H1 (cell line): ENCODE measurements around the gene SNED1. TPM values are rescaled to one million over a fixed set of nuclear protein-coding genes. Genes with fewer than 3 reads are reported as not detected.

Experiments used
- CTCF ChIA-PET: fragments of 300-600 bp; sonication (Branson Sonifier 250); formaldehyde crosslinking; loops from one replicate; lab custom pipeline; 2021; ENCODE audit not compliant: partially characterized antibody; lab: Charles Lee
- POLR2A ChIA-PET: fragments of 300-600 bp; sonication (Branson Sonifier 250); formaldehyde crosslinking; loops from one replicate; lab custom pipeline; 2021; ENCODE audit warnings: inconsistent platforms; ENCODE audit not compliant: partially characterized antibody; lab: Charles Lee
- DNase-seq, 2 experiments: peaks; one replicate each; pipeline versions ENCODE4 v3.0.0 to v3.0.0-alpha.2; 2010 to 2022; ENCODE audit warnings: low spot score in 2 of 2, low read depth in 1 of 2, mixed read lengths in 1 of 2
- FAIRE-seq: peaks from 2 replicates; lab custom pipeline; 2011; peaks lifted over from hg19 to GRCh38; lab: Jason Lieb, UNC
- H2AFZ ChIP-seq: 2 replicates; pipeline ENCODE4 v1.8.1; 2012; ENCODE audit warnings: low read length, inconsistent platforms
- H2AK5ac ChIP-seq: 2 replicates; pipeline ENCODE4 v1.6.1; 2013; ENCODE audit warnings: low read depth, low read length
- H2BK120ac ChIP-seq: replicated peaks from 2 replicates; pipeline ENCODE3; 2013; ENCODE audit warnings: low read depth, low read length, inconsistent platforms
- H2BK12ac ChIP-seq: 2 replicates; pipeline ENCODE4 v1.6.1; 2013; ENCODE audit warnings: low read depth, low read length
- H2BK15ac ChIP-seq: 2 replicates; pipeline ENCODE4 v1.6.1; 2013; ENCODE audit warnings: low read length
- H2BK20ac ChIP-seq: 2 replicates; pipeline ENCODE4 v1.6.1; 2013; ENCODE audit warnings: low read length
- H2BK5ac ChIP-seq: 2 replicates; pipeline ENCODE4 v1.6.1; 2013; ENCODE audit warnings: low read depth, low read length
- H3K14ac ChIP-seq: 2 replicates; pipeline ENCODE4 v1.6.1; 2013; ENCODE audit warnings: inconsistent platforms; ENCODE audit not compliant: insufficient read length
- H3K18ac ChIP-seq: 2 replicates; pipeline ENCODE4 v1.6.1; 2013; ENCODE audit warnings: low read length; ENCODE audit errors: extremely low read depth
- H3K23ac ChIP-seq: 2 replicates; pipeline ENCODE4 v1.6.1; 2013; ENCODE audit warnings: inconsistent platforms; ENCODE audit not compliant: insufficient read length
- H3K23me2 ChIP-seq: 2 replicates; pipeline ENCODE4 v1.6.1; 2013; ENCODE audit warnings: low read depth, low read length
- H3K27ac ChIP-seq: 2 replicates; pipeline ENCODE4 v1.6.1; 2011; ENCODE audit warnings: low read depth, low read length, inconsistent platforms
- H3K27me3 ChIP-seq, 4 experiments: replicated peaks in 1 of 4; 1 replicate in 1 of 4; 2 replicates in 3 of 4; pipeline versions ENCODE4 v1.6.1 to v1.8.1; 2011 to 2013; ENCODE audit warnings: low read length in 3 of 4, mild to moderate bottlenecking in 3 of 4, inconsistent platforms in 2 of 4, mixed read lengths in 2 of 4, moderate library complexity in 1 of 4; ENCODE audit not compliant: control insufficient read depth in 3 of 4, insufficient read depth in 3 of 4; ENCODE audit errors: extremely low read depth in 1 of 4
- H3K36me3 ChIP-seq, 4 experiments: 2 replicates each; pipeline versions ENCODE4 v1.6.1 to v1.8.1; 2011 to 2013; ENCODE audit warnings: mild to moderate bottlenecking in 4 of 4, low read length in 3 of 4, moderate library complexity in 2 of 4, control low read depth in 1 of 4, inconsistent platforms in 1 of 4; ENCODE audit not compliant: insufficient read depth in 4 of 4, control insufficient read depth in 2 of 4
- H3K4ac ChIP-seq: replicated peaks from 2 replicates; pipeline ENCODE3; 2013; ENCODE audit warnings: low read length, low read depth, mixed read lengths, inconsistent platforms; ENCODE audit not compliant: insufficient read length
- H3K4me1 ChIP-seq, 4 experiments: replicated peaks in 1 of 4; 1 replicate in 1 of 4; 2 replicates in 3 of 4; pipeline versions ENCODE4 v1.6.1 to v1.8.1; 2011 to 2013; ENCODE audit warnings: low read length in 3 of 4, inconsistent platforms in 2 of 4, mixed read lengths in 1 of 4; ENCODE audit not compliant: insufficient read depth in 4 of 4, control insufficient read depth in 3 of 4
- H3K4me2 ChIP-seq, 2 experiments: 2 replicates each; pipeline versions ENCODE4 v1.6.1 to v1.8.1; 2011 to 2013; ENCODE audit warnings: low read depth in 2 of 2, low read length in 2 of 2, control low read depth in 1 of 2, inconsistent platforms in 1 of 2, mild to moderate bottlenecking in 1 of 2; ENCODE audit not compliant: insufficient read depth in 1 of 2
- H3K4me3 ChIP-seq, 4 experiments: fragments of 200-600, 300-600 bp in 1 of 4; sonication (generic), shearing (Covaris generic), sonication (Bioruptor Twin) in 1 of 4; 2 replicates each; pipeline versions ENCODE4 v1.5.1 to v1.8.1; 2011 to 2016; ENCODE audit warnings: low read length in 4 of 4, low read depth in 3 of 4, control low read depth in 2 of 4, inconsistent platforms in 2 of 4, mild to moderate bottlenecking in 2 of 4, mixed read lengths in 1 of 4, moderate library complexity in 1 of 4; ENCODE audit not compliant: insufficient read depth in 2 of 4; ENCODE audit errors: extremely low read depth in 1 of 4
- H3K56ac ChIP-seq: replicated peaks from 2 replicates; pipeline ENCODE3; 2013; ENCODE audit warnings: low read depth, mild to moderate bottlenecking, mixed read lengths, low read length, inconsistent platforms; ENCODE audit not compliant: insufficient read length
- H3K79me1 ChIP-seq: 2 replicates; pipeline ENCODE4 v1.6.1; 2013; ENCODE audit warnings: low read depth, low read length, control low read depth
- H3K79me2 ChIP-seq, 2 experiments: 2 replicates each; pipeline versions ENCODE4 v1.6.1 to v1.8.1; 2012 to 2013; ENCODE audit warnings: low read length in 2 of 2, mild to moderate bottlenecking in 2 of 2, inconsistent platforms in 1 of 2; ENCODE audit not compliant: insufficient read depth in 2 of 2, control insufficient read depth in 1 of 2
- H3K9ac ChIP-seq, 4 experiments: replicated peaks in 1 of 4; 1 replicate in 1 of 4; 2 replicates in 3 of 4; pipeline versions ENCODE4 v1.6.1 to v1.8.1; 2011 to 2013; ENCODE audit warnings: low read depth in 3 of 4, low read length in 3 of 4, control low read depth in 2 of 4, mild to moderate bottlenecking in 2 of 4, moderate library complexity in 2 of 4, inconsistent platforms in 1 of 4; ENCODE audit errors: extremely low read depth in 1 of 4
- H3K9me3 ChIP-seq, 2 experiments: 2 replicates each; pipeline versions ENCODE4 v1.6.1 to v1.8.1; 2012 to 2013; ENCODE audit warnings: mild to moderate bottlenecking in 2 of 2, moderate library complexity in 2 of 2, control low read depth in 1 of 2, inconsistent platforms in 1 of 2, low read depth in 1 of 2, low read length in 1 of 2, mixed read lengths in 1 of 2; ENCODE audit not compliant: insufficient read depth in 2 of 2
- H4K20me1 ChIP-seq, 2 experiments: replicated peaks in 1 of 2; 2 replicates each; pipeline versions ENCODE3 to v1.8.1; 2011 to 2013; ENCODE audit warnings: inconsistent platforms in 2 of 2, low read length in 2 of 2, mild to moderate bottlenecking in 1 of 2; ENCODE audit not compliant: insufficient read depth in 2 of 2, control insufficient read depth in 1 of 2
- H4K5ac ChIP-seq: 2 replicates; pipeline ENCODE4 v1.6.1; 2013; ENCODE audit warnings: low read length, low read depth, mixed read lengths, inconsistent platforms; ENCODE audit not compliant: insufficient read length
- H4K8ac ChIP-seq: 2 replicates; pipeline ENCODE4 v1.8.0; 2013; ENCODE audit warnings: mild to moderate bottlenecking, moderate library complexity, low read length, inconsistent platforms; ENCODE audit not compliant: insufficient read depth; ENCODE audit errors: extremely low read depth
- H4K91ac ChIP-seq: replicated peaks from 2 replicates; pipeline ENCODE3; 2013; ENCODE audit warnings: low read length, mixed read lengths, inconsistent platforms; ENCODE audit not compliant: insufficient read length
- ASH2L ChIP-seq: fragments of 200-600, 300-600 bp; sonication (generic); IDR thresholded peaks from one replicate; pipeline ENCODE4 v1.7.1; 2017; ENCODE audit warnings: low read length
- CHD2 ChIP-seq: IDR thresholded peaks from 2 replicates; pipeline ENCODE4 v1.6.1; 2012; ENCODE audit warnings: low read length, improper control_type of control experiment
- HDAC6 ChIP-seq: IDR thresholded peaks from one replicate; pipeline ENCODE4 v1.7.1; 2012; ENCODE audit warnings: low read depth, mild to moderate bottlenecking, inconsistent platforms, low read length, moderate library complexity
- NANOG ChIP-seq: IDR thresholded peaks from 2 replicates; pipeline ENCODE4 v1.6.1; 2011; ENCODE audit warnings: low read length, low read depth, mild to moderate bottlenecking, inconsistent platforms; ENCODE audit not compliant: insufficient read depth, poor library complexity, severe bottlenecking
- RFX5 ChIP-seq: IDR thresholded peaks from 2 replicates; pipeline ENCODE4 v1.6.1; 2011; ENCODE audit warnings: low read depth, low read length, improper control_type of control experiment, borderline replicate concordance
- WGBS, 2 experiments: shearing (Covaris generic) in 1 of 2; methylation state at CpG; one replicate each; pipeline versions ENCODE4 v1.1.6 to v1.1.7; 2013 to 2015; ENCODE audit warnings: low lambda C conversion rate in 2 of 2, mixed read lengths in 2 of 2, inconsistent platforms in 1 of 2, low coverage in 1 of 2, missing lambda C conversion rate in 1 of 2; ENCODE audit not compliant: insufficient replicate concordance in 2 of 2, insufficient coverage in 1 of 2, insufficient read length in 1 of 2; ENCODE audit errors: extremely low coverage in 1 of 2, missing lambda C conversion rate in 1 of 2; 5-methylcytosine and 5-hydroxymethylcytosine counted together
- polyA plus RNA-seq, 7 experiments: library from polyadenylated mRNA; depleted of rRNA in 3 of 7; stranded (reverse) in 5 of 7; unstranded in 2 of 7; fragments of >200 nt in 5 of 7; fragments of 200-250 nt in 2 of 7; gene quantifications; 1 replicate in 5 of 7; 2 replicates in 1 of 7; 4 replicates in 1 of 7; pipeline versions ENCODE4 v1.2.1 to v1.2.3, GENCODE V29; 2011 to 2013; ENCODE audit warnings: missing spikeins in 2 of 7, mixed read lengths in 2 of 7
- total RNA-seq: library from RNA; stranded (reverse); fragmentation: NEBNext Ultra II Directional; extraction: Animal tissue kit (Norgen Biotek cat#: 25700); gene quantifications from 2 replicates; pipeline ENCODE4 v1.2.1, GENCODE V29; 2021
- TF ChIP-seq, protein P1 (sequence below): IDR thresholded peaks from 2 replicates; pipeline ENCODE4 v1.6.1; 2012; ENCODE audit warnings: inconsistent platforms

Gene SNED1
- total and polyA plus RNA-seq, 2 of the 8 experiments (the other 6 are each of a cell fraction or from before 2014, with no cell fraction given) = 1.9 TPM

DNA sequence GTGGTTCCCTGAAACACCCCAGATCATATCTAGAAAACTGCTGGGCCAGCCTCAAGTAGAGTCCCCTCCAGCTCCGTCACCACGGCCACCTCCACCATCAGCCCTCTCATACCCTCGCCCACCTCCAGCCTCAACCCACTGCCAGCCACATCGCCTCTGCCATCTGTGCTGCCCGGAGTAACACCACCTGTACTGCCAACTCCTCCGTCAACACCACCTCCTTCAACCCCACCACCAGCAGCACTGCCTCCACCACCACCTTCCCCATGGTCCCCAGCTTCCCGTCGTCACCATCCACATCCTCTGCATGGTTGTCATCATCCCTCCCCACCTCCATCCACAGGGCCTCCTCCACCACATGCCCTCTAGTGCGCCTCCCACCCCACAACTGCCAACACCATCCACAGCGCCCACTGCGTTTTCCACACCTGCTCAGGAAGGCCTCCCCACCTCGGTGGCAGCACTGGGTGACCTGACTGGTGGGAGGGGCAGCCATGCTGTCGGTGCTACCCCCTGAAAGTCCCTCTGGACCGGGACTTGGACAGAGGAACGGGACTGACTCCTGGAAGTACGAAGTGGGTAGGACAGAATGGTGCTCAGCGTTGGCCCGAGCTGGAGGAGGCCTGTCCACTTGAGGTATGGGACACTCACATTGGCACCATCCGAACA, 1.6 kb downstream of the SNED1 start:
- CTCF ChIA-PET = interaction anchor here (2.8 to 3.1 kb wide), 3 partner anchors 9 to 17 kb away, joined by 11 to 16 read pairs (median 14); no protein-coding TSS in a partner anchor
- 87% methylated on average over 19 of the region's 19 CpGs; no CpG with 5 or more reads in 1 of the 2 experiments for WGBS, 2 experiments
- no peaks in the 10 kb centered on the region for H3K36me3 ChIP-seq

More for the DNA sequence above, 1.6 kb downstream of the SNED1 start:
- Histone ChIP-seq H2BK15ac (peak overlapping the region; percentile 72; the same call in 1 of the 2 replicates), H2BK120ac (no peak overlapping the region), H2AFZ (no peak overlapping the region), H3K9me3 (peaks cover 9 to 11% of the 10 kb centered on the region in 2 experiments), H3K14ac (no peak overlapping the region), H3K18ac (no peak overlapping the region), H3K56ac (no peak overlapping the region), H2BK5ac (no peak overlapping the region), H3K79me1 (no peaks in the 10 kb centered on the region), H3K23me2 (peaks cover 4% of the 10 kb centered on the region; the same call in 1 of the 2 replicates), H3K27ac (no peak overlapping the region), H3K79me2 (no peaks in the 10 kb centered on the region), H2BK20ac (no peak overlapping the region), H3K4me2 (peak overlapping the region in 1 of 2 experiments; percentile 56; a peak in 2 of 4 replicates), H3K4ac (peak overlapping the region; percentile 91), H2BK12ac (peak overlapping the region; percentile 75; the same call in 1 of the 2 replicates), H3K4me3 (no peak overlapping the region), H4K91ac (no peak overlapping the region), H4K20me1 (peaks cover 0 to 7% of the 10 kb centered on the region in 2 experiments), H3K9ac (no peak overlapping the region), H2AK5ac (peak overlapping the region; percentile 75; the same call in 1 of the 2 replicates), H4K5ac (no peak overlapping the region), H3K23ac (no peak overlapping the region), H3K4me1 (peaks cover 0 to 6% (median 2%) of the 10 kb centered on the region in 4 experiments; a peak in 3 of 7 replicates), H4K8ac (no peak overlapping the region; the same call in 1 of the 2 replicates), H3K27me3 (peaks cover 5 to 27% (median 15%) of the 10 kb centered on the region in 4 experiments)
- TF ChIP-seq CHD2 = no peak
- TF ChIP-seq, protein P1, sequence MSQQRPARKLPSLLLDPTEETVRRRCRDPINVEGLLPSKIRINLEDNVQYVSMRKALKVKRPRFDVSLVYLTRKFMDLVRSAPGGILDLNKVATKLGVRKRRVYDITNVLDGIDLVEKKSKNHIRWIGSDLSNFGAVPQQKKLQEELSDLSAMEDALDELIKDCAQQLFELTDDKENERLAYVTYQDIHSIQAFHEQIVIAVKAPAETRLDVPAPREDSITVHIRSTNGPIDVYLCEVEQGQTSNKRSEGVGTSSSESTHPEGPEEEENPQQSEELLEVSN = no peak
- TF ChIP-seq RFX5 = no peak
- no peak for TF ChIP-seq NANOG
- TF ChIP-seq ASH2L = no peak
- TF ChIP-seq HDAC6 = no peak
- FAIRE-seq (no peak), DNase-seq (no peak)
- POLR2A ChIA-PET = interaction anchor here (0.7 to 2.5 kb wide), 2 partner anchors 10 to 45 kb away, joined by 3 to 7 read pairs; no protein-coding TSS in a partner anchor
